ENCODE measurements around the gene SHH.

Gene SHH

GRCh38 chr7:155794196-155794595, 18.1 kb downstream of the SHH start:
- no peak for DNase-seq (ENCODE audit: low spot score)
- no peak for FAIRE-seq

DNA sequence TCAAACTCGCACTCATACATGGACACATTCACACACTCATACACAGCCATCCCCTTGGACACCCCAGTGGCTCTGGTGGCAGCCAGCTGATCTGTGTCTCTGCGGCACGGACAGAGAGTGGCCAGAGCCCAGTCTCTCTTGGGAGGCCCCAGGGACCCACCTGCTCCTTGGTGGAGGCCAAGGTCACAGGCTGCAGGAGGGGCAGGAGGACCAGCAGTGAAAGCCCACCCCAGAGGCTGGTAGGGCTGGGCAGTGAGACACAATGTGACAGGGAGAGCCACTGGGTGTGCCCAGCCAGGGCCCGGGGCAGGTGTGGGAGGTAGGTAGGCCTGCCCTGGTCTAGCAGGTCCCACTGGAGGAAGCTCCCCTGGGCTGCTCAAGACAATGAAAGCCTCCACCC, 18.5 kb downstream of the SHH start:
- DNase-seq (ENCODE audit: low spot score), result no peak
- no peak for FAIRE-seq

DNA sequence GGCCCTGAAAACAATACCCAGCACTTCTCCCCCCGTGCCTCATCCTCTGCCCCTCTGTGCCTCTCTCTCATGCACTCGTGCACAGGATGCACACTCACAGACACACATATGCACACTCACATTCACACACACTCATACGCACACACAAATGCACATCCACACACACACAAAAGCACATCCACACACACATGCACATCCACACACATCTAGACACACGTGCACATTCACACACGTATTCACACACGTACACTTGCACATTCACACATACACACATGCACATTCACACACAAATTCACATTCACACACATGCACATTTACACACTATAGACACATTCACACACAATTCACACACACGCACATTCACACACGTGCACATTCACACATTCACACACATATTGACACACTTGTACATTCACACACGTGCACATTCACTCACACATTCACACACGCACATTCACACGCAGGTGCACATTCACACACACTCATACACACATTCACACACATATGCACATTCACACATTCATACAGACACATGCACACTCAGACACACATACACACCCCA, 19.2 kb downstream of the SHH start:
- DNase-seq (ENCODE audit: low spot score) (no peak), FAIRE-seq (no peak)

DNA sequence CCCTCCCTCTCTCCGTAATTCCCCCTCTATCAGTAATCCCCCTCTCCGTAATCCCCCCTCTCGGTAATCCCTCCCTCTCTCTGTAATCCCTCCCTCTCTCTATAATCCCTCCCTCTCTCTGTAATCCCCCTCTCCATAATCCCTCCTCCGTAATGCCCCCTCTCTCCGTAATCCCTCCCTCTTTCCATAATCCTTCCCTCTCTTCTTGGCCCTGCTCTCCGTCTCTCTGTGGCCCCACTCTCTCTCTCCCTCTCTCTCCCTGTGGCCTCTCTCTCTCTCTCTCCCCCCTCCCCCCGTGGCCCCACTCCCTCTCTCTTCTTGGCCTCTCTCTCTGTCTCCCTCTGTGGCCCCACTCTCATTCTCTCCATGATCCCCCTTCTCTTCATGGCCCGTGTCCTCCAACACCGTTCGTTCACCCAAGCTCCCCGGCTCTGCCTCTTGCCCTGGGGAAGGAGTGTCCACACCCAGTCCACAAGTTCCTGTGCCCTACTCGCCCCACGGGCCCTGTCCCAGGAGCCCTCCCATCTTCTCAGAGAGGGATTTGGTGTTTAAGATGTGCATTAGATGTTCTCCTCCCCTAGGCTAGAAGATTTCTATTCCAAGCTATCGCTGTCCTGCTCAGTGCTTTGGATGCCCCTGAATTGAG, 19.8 kb downstream of the SHH start:
- FAIRE-seq, result no peak

GRCh38 chr7:155791836-155792235, 20.4 kb downstream of the SHH start:
- no peak for FAIRE-seq
- no peak for DNase-seq (ENCODE audit: low spot score)

More for the DNA sequence above, 19.8 kb downstream of the SHH start:
- no peak for DNase-seq (ENCODE audit: low spot score)

DNA sequence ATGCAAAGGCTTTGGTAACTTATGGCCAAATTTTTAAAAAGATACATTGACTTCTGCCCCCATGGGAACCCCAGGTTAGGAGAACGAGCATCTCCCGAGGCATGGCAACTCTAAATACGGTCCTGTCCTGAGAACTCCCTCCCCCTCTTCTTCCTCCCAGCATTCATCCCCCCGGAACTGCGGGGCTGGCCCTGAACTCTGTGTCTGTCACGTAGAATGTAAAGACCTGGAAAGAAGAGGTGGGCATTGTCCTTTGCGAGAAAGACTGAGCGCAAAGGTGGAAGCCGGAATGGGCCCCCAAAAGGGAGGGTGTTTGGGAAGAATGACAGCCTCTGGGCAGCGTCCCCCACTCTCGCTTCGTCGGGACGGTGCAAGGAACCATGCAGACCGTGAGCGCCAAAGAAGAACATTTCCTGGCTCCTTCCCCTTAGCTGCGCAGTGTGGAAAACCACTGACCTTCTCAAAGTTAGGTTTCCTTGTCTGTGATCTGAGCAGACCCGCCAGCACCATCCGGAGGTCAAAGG, 21.0 kb downstream of the SHH start:
- no peak for FAIRE-seq

GRCh38 chr7:155790666-155791065, 21.6 kb downstream of the SHH start:
- DNase-seq (ENCODE audit: low spot score), result no peak

More for the DNA sequence above, 21.0 kb downstream of the SHH start:
- DNase-seq (ENCODE audit: low spot score), result no peak

GRCh38 chr7:155789001-155789725, 23.1 kb downstream of the SHH start:
- FAIRE-seq (no peak), DNase-seq (ENCODE audit: low spot score) (no peak)

More at GRCh38 chr7:155790666-155791065, 21.6 kb downstream of the SHH start:
- no peak for FAIRE-seq

GRCh38 chr7:155788616-155789000, 23.7 kb downstream of the SHH start:
- FAIRE-seq, result no peak
- no peak for DNase-seq (ENCODE audit: low spot score)

DNA sequence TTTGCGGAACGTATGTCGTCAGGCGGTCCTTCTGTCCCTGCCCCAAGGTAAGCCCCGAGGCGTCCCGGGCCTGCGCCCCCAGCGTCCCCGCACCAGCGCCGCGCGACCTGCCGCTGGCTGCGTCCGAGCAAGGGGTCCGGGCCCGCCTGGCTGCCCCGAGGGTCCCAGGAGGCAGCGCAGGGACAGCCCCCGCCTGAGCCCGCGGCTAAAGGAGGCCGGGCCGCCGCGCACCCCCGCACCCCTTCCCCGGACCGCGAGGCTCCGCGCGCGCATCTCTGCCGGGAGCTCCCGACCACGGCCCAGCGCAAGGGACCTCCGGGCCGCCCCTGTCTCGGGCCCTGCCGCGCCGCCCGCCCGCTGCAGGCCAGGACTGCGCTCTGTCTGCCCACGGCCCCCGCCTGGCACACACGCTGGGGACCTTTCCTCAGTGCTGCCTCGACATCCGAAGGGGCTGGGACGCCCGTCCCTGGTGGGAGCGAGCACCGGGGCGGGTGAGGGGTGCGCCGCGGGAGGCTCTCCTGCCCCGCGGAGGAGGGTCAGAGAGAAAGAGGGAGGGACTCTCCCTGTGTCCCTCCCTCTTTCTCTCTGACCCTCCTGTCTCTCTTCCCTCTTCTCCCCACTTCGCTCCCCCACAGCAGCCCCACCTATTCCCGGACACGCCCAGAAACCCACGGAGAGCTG, 25.0 kb downstream of the SHH start:
- no peak for FAIRE-seq
- DNase-seq (ENCODE audit: low spot score), result no peak

- DNase-seq (ENCODE audit: low spot score), result no peak
- FAIRE-seq, result no peak
These were observed 25.8 kb downstream of the SHH start for GRCh38 chr7:155786491-155786890.

DNA sequence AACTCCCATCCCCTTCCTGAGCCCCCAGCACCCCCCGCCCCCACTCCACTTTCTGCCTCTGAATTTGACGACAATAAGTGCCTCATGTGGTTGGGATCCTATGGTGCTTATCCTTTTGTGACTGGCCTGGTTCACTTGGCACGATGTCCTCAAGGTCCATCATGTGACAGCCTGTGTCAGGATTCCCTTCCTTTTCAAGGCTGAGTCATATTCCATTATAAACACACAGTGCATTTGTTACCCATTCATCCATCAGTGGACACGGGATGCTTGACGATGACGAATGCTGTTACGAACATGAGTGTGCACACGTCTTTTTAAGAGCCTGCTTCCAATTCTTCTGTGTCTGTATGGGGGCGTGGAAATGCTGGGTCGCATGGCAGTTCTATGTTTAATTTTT, 26.7 kb downstream of the SHH start:
- FAIRE-seq, result no peak
- no peak for DNase-seq (ENCODE audit: low spot score)

DNA sequence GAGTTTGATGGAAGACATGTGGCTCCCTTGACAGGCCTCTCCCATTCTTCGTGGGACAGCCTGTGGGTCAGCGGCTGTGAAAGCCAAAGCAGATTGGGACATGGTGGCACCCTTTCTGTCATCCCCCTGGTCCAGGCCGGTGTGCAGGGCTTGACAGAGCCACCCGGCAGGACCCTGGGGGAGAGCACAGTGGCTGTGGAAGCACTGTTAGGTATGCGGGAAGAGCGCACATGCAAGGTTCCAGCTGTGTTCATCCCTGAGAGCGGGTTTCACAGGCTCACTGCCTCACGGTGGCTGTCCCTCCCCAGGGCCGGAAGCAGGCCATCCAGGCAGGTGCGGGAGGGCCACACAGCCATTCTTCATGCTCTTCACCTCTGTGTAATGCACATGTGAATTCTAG, 29.8 kb downstream of the SHH start:
- FAIRE-seq, result no peak
- no peak for DNase-seq (ENCODE audit: low spot score)

- DNase-seq (ENCODE audit: low spot score) (no peak), FAIRE-seq (no peak)
These were observed 30.8 kb downstream of the SHH start for GRCh38 chr7:155781433-155781832.

GRCh38 chr7:155780884-155781283, 31.4 kb downstream of the SHH start:
- no peak for DNase-seq (ENCODE audit: low spot score)
- FAIRE-seq, result no peak

DNA sequence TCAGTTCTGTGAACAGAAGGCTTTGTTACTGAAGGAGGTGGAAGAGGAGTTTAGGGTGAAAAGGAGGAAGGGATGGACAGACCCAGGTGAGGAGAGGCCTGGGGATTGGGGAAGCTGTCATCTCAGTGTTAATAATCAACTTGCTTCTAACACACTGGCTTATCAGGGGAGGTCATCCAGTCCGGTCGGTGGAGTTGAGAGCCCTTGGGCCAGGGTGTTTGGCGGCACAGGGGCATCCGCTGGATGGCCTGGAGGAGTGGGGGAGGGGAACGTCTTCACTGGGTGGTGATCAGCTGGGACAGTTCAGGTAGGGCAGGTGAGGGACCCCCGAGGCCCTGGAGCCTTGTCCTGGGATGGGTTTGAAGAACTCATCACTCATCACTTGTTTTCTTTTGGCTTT, 33.9 kb downstream of the SHH start:
- no peak for DNase-seq (ENCODE audit: low spot score)
- FAIRE-seq, result no peak

GRCh38 chr7:155776606-155777005, 35.7 kb downstream of the SHH start:
- FAIRE-seq, result no peak

GRCh38 chr7:155775691-155776090, 36.6 kb downstream of the SHH start:
- no peak for FAIRE-seq
- DNase-seq (ENCODE audit: low spot score), result no peak

More at GRCh38 chr7:155776606-155777005, 35.7 kb downstream of the SHH start:
- no peak for DNase-seq (ENCODE audit: low spot score)

GRCh38 chr7:155774947-155775346, 37.3 kb downstream of the SHH start:
- FAIRE-seq (no peak), DNase-seq (ENCODE audit: low spot score) (no peak)

GRCh38 chr7:155773531-155773930, 38.7 kb downstream of the SHH start:
- FAIRE-seq (no peak), DNase-seq (ENCODE audit: low spot score) (no peak)

DNA sequence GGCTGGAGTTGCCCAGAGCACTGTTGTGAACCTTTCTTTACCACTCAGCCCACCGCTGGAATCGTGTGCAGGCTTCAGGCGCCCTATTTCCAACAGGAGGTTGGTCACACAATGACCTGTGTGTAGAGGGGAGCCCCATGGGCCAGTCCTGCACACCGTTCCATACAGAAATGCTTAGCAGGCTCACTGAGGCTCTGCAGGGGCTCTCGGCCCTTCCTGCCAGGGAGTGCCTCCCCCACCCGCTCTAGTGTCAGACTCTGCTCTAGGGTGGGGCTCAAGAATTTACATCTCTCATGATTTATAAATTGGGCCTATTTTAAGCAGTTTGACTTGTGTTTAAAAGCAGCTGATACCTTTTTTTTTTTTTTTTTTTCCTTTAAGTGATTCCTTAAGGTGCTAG, 42.0 kb downstream of the SHH start:
- FAIRE-seq, result no peak
- DNase-seq (ENCODE audit: low spot score), result no peak

- FAIRE-seq, result no peak
These were observed 42.6 kb downstream of the SHH start for GRCh38 chr7:155769701-155770100.

More at GRCh38 chr7:155769701-155770100, 42.6 kb downstream of the SHH start:
- DNase-seq (ENCODE audit: low spot score), result no peak
